GM18499 (cell line): Measurements from ENCODE around the gene GPR63.
A peak's percentile ranks its signal among the peaks of the same experiment; 100 is the strongest.

Experiments
- ATAC-seq: cut with Tn5 transposase; IDR thresholded peaks from one replicate; pipeline ENCODE4 v1.9.1; 2021; ENCODE audit warnings: moderate number of reproducible peaks; ENCODE audit not compliant: insufficient read depth, unreplicated experiment

The GPR63 gene

DNA sequence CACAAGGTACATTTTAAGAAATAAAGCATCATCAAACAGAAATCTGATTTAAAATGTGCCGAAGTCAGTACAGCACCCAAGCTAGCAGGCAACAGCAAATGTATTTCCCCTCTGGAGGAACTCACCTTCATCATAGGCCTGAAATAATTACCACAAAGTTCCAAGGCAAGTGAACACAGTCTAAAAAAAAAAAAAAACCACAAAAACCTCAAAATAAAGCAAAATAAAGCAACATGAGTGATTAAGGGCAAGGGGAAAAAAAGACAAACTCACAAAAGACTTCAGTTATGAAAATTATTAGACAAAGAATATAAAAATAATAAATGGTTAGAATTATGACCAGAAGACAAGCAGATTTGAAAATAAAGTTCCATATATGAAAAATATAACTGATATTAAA, 10.4 kb downstream of the GPR63 start:
- no peak for ATAC-seq

DNA sequence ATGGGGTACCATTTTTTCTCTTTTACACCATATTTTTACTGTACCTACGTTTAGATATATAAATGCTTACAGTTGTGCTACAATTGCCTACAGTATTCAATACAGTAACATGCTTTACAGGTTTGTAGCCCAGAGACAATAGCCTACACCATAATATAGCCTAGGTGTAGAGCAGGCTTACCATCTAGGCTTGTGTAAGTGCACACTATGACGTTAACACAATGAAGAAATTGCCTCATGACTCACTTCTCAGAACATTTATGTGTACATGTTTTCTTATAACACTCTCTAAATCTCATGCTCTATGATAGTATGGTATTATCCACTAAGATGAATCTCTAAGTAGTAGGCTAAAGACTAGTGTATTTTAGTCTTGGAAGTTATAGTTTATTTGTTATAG, 13.5 kb downstream of the GPR63 start:
- ATAC-seq, result no peak

DNA sequence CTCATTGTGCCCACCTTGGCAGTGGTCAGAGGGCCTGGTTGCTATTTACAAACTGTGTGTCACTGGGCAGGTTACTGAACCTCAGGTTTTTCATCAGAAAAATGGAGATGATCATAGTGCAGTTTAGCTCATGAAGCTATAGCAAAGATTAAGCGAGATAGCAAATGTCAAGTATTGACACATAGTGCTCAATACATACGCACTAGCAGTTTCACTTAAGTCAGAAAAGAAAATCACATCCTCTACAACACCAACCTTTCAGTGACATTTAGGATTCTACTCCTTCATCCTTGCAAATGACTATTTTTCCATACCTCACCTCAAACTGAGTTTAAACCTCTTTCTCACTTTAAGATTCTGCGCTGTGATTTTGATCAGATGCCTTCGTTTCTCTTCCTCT, 16.2 kb downstream of the GPR63 start:
- no peak for ATAC-seq

DNA sequence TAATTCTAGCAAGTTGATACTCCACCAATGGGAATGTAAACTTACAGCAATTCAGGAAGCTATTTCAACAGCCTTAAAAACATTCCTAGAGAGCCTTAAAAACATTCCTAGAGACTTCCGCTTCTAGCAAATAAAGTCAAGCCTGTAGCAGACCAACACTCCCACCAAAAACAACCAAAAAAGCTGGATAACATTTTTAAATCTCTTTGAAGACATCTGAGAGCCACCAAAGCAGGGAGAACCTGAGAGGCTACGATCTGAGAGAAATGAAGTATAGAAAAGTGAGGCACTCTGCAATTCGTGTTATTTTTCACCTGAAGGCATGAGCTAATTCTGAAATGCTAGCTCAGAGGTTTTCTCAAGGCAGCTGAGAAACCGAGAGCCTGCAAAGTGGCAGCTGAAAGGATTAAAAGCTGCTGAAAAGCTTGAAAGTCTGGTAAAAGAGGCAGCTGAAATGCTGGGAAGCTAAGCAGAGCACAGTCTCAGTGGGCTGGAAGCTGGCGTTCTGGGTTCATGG, 20.9 kb downstream of the GPR63 start:
- no peak for ATAC-seq

DNA sequence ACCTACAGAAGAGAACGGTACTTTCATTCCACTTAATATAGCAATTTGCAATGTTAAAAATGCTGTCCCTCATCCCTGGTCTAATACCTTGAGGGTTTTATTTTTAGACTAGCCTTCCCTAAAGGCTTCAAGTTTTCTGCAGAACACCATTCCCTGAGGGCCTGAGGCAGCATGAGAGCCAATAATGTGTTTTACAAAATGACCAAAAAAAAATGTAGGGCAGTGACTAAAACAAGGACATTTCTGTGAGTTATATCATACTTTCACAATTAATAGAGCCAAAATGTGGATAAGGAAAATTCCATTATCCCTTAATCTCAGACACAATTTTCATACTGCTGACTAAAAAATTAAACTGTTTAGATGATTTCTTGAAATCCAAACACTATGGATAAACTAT, 22.7 kb downstream of the GPR63 start:
- no peak for ATAC-seq

DNA sequence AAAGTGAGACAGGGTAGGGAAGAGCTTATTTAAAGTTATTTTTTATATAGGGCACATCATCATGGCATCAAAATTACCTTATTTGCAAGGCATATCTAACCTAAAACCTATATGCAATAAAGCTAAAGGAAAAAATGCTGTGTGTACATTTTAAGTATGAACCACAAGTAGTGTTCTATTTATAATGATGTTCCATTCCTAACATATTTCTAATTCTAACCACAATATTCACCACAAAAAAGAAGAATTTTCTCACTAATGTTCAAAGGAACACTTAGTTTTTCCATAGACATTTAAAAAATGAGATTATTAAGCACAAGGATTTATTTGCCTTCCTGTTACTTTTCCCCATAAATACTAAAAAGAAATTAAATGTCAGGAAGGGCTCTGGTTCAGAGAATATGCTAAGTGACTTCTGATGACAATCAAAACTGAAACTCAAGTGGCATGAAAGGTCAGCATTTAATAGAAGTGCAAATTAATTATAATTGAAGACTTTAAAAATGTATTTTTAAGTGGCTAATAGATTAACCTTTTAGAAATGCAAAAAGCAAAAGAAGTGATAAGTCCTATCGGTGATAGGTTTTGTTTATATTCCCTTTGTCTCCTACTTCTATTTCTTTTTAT, 25.1 kb downstream of the GPR63 start:
- no peak for ATAC-seq

DNA sequence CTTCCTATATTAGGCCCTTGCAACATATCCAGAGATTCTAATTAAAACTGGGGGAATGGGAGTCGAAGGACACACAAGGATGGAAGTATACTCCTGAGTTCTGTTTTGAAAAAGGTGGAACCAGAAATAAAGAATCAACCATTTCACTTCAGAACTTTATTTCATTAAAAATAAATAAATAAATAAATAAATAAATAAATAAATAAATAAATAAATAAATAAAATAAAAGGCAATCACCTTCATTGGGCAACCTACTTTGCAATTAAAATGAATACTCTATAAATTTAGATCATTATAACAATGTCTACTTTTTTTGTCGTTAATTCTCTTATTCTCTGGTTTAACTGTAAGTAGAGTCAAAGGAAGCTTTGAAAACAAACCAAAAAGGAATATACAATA, 25.6 kb downstream of the GPR63 start:
- no peak for ATAC-seq

DNA sequence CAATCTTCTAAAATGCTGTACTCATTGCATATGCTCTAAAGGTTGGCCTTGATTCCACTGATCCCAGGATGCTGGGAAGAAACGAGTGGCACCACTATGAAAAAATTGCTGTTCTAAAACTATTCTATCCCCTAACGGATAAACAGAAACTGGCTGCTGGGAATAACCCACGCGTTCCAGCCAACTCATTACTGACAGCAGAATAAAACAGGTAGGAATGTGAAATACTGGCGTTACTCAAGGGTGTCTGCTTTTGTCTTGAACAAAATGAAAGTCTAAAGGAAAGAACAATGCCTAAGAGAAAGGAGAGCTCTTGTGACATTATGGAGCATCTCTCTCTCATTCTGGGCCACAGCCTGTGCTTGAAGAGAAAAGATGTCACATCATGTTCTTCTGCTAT, 26.1 kb downstream of the GPR63 start:
- no peak for ATAC-seq

DNA sequence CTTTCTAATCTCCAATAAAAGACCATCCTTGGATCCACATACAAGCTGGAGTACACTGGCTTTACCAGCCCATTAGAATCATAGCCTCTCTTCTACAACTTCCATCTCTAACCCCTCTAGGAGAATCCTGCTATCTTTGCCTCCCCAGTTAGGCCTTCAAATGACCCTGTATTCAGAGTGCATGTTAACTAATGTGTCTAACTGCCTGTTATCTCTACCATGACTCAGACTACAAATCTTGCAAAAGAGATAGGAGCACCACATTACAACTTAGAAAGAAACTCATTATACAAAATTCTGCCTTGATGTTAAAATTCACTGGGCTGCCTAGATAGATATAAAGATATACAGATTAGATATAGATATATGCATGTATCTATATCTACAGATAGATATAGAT, 28.2 kb downstream of the GPR63 start:
- no peak for ATAC-seq

DNA sequence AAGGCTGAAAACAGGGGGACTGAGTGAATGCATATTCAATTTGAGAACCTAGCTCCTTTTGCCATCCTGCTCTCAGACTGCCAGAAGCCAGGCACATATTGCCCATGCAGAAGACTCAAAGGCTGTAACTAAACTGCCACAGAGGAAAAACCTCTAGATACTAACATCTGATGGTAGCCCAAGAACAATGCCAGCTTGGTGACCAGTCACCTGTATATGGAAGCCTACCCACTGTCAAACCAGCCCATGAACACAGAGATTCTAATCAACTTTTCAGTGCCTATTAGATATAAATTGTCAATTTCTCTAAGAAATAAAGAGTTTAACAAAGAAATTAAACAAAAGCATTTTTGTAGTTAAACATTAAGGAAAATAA, 34.2 kb downstream of the GPR63 start:
- no peak for ATAC-seq

DNA sequence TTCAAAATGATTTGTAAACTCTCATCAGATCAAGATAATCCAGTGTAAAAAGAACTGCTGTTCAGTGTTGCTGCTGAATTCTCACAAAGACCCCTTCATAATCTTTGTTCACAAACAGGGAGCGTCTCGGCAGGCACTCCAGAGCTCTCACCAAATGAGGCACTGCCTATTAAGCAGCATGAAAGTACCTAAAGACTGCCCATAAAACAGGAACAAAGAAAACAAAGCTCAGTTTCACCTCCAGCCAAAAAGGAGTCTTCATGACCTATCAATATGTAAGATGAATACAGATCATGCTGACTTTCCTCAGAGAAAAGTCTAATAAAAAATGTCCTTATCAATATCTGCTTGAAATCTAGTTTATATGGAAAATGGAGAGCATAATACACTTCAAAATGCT, 41.8 kb downstream of the GPR63 start:
- ATAC-seq, result peak; percentile 98

DNA sequence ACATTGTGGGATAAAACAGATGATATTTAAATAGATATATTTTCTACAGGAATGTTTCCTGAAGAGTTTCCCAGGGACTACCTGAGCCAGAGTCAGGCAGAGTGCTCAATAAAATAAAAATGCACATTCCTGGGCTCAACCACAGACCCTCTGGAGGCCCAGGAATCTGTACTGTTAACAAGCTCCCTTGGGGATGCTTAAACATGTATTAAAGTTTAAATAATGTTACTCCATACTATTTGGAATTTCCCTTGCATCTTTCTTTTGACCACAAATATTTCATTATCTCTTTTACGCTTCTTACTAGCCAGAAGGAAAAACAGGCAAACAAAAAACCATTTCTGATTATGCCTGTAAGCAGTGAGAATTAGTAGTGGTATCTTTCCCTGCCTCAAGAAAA, 42.3 kb downstream of the GPR63 start:
- ATAC-seq, result peak; percentile 22

DNA sequence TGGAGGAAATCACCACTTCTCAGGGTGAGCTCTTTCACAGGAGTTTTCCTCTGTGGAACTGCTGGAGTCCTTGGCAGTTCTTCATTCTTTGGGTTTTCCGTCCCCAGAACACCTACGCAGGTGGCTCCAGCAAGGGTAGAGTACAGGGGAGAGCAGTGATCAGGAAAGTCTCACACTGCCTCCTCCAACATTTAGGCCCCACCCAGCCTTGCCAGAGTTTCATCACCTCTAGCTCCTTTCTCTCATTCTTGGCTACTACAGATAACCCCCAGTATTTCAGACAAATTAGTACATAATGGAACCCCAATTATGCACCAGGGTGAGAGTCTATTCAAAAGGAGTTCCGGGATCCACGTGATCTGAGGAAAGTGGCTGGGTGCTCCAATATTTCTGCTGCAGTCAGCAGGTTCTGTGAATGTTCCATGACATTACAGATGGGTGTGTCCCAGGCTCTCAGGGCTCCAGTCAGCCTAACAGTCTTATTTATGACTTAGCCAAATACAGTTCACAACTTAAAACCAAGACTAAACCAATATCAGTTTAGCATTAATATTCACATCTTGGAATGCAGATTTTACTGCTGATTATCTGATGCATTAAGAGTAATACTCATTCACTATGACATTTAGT, 44.6 kb downstream of the GPR63 start:
- no peak for ATAC-seq

DNA sequence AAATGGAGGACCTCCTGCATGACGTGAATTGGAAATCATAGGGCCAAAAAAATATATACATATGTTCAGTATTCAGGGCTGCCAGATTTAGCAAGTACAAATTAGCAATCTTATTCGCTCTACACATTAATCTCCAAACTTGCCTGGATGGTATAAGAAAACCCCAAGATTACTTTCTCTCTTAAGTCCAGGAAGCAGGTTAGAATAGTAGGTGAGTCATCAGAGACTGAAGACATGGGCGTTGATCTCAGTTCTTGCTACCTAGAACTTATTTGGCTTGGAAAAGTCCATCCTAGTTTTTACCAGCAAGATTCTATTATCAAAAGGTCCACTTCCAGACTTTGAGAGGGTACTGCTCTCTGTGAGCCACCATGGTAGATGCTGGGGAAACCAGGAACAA, 47.4 kb downstream of the GPR63 start:
- ATAC-seq, result no peak

DNA sequence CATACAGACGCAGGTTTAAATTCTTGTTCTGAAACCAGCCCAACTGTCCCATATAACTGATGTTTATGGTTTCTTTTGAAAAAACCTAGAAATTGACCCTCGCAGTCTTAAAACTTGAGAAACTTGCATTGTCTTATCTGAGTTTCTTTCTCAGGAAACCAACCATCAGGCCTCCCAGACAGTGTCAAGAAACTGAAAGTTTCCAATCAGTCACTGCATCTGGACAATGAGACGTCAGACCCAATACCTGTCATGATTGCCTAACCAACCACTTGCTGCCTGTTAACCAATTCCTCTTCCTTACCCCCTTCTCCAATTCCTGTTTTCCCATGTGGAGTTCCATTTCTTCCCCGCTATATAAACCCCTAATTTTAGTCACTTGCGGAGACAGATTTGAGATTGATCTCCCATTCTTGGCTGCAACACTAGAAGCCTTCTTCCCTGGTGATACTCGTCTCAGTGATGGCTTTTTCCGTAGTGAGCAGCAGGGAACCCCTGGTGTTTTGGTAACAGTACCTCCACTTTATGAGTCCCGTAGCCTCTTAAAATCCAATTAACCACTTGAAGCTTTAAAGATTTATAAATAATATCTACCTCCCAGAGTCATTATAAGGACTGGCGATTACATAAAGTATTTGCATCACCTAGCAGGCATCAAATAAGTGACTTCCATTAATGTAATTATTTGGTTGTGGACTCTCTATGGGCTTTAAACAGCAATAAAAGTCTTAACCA, 49.3 kb downstream of the GPR63 start:
- ATAC-seq, result no peak

DNA sequence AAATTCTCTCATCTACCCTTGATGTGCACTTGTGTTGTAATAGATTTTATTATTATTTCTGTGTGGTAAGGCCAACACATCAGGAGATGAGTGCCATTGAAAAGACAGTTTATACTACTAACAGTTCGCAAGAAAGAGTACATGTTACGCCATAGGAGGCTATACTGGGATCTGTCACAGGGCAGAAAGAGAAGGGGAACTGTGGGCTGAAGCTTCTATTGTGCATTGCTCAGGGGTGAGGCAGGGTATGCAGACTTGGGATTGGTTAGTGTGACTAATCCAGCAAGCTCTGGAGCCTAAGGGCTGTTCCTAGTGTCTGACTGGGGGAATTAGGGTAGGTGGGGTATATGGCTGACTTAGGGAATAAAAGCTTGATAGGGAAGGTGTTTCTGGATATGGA, 50.9 kb downstream of the GPR63 start:
- no peak for ATAC-seq

DNA sequence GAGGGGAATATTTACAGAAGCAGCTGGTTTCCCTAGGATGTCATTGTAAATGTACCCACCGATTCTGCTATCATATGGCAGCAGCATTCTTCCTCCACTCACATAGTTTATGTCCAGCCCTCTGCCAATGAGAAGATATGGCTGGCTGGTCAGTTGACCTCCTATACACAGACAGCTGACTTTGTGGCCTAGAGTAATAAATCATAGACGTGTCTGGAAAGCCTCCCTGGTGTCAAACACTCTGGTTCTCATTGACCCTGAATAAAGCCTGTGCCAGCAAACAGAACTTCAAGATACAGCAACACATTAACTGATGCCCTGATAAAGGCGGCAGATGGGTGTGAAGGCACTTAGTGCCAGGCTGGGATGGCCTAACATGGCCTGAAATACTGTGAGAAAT, 52.6 kb downstream of the GPR63 start:
- ATAC-seq, result no peak

DNA sequence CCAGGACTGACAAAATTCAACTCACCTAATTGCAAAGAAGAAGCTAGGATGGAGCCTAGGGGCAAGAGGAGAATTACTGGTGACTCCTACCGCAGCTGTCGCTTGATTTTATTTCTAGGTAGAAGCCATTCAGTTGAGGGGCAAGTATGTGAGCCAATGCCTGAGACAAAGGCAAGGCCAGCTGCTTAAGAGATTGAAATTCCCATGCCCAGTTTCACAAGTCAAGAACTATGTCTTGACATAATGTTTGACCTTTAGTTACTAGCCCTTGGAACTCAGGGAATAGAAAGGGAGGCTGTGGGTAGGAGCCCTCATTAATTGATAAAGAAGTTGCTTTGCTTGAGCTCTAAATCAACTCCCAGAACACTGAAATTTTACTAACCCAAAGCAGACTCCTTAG, 54.0 kb downstream of the GPR63 start:
- ATAC-seq, result no peak

DNA sequence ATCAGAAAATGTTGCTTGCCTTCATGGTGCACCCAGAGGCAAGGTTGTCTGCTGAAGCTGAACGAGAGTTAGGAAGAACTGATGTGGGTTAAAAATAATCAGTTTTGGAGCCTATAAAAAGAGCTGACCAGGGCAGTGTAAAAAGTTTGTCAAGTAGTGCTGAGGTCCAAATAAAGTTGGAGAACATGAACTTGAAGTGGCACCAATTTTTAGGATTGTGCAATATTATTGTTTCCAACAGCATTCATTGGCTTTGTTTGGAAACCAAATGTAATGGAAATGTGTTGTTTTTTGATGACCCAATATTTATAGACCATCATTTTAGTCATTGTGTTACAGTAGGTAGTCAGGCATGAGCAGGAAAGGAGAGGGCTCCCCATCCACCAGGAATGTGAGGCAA, 55.7 kb downstream of the GPR63 start:
- ATAC-seq, result no peak

DNA sequence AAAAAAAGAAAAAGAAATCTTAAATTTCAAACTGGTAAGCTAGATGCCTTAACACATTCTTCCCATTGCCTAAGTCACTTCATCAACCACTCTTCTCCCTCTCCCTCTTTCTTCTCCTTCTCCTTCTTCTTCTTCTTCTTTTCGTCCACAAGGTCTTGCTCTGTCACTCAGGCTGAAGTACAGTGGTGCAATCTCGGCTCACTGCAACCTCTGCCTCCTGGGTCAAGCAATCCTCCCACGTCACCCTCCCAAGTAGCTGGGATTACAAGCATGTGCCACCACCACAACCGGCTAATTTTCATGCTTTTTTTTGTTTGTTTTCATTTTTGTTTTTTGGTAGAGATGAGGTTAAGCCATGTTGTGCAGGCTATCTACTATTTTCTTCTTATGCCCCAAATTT, 60.2 kb downstream of the GPR63 start:
- ATAC-seq, result no peak

DNA sequence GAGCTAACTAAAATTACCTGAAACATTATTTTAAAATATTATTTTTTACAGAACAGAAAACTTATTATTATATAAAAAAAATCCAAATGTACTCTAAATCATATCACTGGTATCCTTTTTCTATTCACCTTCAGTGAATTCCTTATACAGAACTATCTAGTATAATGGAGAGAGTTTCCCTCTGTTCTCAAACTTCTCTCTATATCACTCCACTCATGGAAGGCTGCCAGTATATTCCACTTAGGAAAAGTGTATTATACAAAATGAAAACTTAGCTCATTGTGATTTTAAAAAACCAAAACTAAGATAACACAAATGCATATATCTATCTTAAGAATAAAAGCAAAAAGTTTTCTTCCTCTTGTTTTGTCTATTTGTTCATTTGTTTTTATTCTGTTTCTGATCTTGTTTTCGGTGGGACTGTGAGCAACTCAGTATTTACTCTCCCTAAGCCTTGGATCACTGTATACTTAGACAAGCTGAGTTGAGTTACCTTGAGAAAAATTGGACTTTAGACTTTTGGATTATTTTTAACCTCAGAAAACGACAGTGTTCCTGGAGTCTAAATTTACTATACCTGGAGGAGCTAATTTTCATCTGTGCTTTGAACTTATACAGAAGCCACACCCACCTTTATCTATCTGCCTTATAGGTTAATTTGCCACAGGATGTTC, 61.4 kb downstream of the GPR63 start:
- no peak for ATAC-seq
